DND-41 (cell line): ENCODE data around the gene SRPRB.

ENCODE experiments used
- CTCF ChIP-seq: IDR thresholded peaks from 2 replicates; pipeline ENCODE4 v1.5.1; 2012; ENCODE audit warnings: borderline replicate concordance, low read length, moderate library complexity, mild to moderate bottlenecking; ENCODE audit not compliant: poor library complexity, severe bottlenecking; ENCODE audit errors: extremely low read depth
- EZH2 ChIP-seq: IDR thresholded peaks from 3 replicates; pipeline ENCODE4 v1.6.1; 2012; ENCODE audit warnings: borderline replicate concordance, low read depth, mild to moderate bottlenecking, moderate library complexity, low read length, inconsistent platforms; ENCODE audit not compliant: severe bottlenecking

DNA sequence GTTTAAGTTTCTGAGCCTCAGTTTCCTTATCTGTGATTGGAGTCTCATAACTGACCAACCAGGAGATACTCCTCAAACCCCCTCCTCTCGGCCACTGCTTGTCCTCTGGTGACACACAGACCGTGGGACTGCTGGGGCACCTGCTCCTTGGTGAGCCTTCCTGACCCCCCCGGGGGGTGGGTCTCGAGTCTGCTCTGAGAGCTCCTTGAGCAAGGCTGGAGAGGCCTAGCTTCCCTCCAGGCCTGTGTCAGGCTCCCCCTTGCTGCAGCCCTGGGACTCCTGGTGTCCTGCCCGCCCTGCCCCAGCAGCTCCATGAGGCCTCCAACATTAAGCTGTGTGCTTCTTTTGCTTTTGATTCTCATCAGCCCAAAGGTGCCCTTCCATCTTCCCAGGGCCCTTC lies 27.7 kb downstream of the SRPRB start:
- TF ChIP-seq CTCF: no peak
- TF ChIP-seq EZH2: no peak
